Measurements from ENCODE around the gene APOBR. TPM values are rescaled to one million over a fixed set of nuclear protein-coding genes. Genes with fewer than 3 reads are reported as not detected.

APOBR gene
- total and polyA plus RNA-seq, 10 of the 15 experiments (the other 5 are each of a cell fraction or from before 2014, with no cell fraction given): 0.04 to 2.5 (median 0.54) TPM; not detected in 1

- TF ChIP-seq EP300 (IDR thresholded peaks at IDR 0.05; ENCODE audit: borderline replicate concordance in 1 of 2, control insufficient read depth in 1 of 2, low read depth in 2 of 2, low read length in 2 of 2): peak; percentile 66 to 74; a peak in 2 of 4 replicates
- 0 out of 2 replicates have a peak, but pooled peaks have one; percentile 16 for TF ChIP-seq TCF3 (IDR thresholded peaks at IDR 0.05; ENCODE audit: borderline replicate concordance, insufficient read depth, low read depth, low read length)
- no peak for TF ChIP-seq HCFC1 (IDR thresholded peaks at IDR 0.05; ENCODE audit: low read length)
- no peak for TF ChIP-seq CHD4 (IDR thresholded peaks at IDR 0.05)
- no peak for TF ChIP-seq HDAC2 (IDR thresholded peaks at IDR 0.05)
- no peak for TF ChIP-seq NFYA (IDR thresholded peaks at IDR 0.05; ENCODE audit: borderline replicate concordance, low read depth, low read length)
- TF ChIP-seq CHD1 (IDR thresholded peaks at IDR 0.05; ENCODE audit: low read depth, low read length): no peak
- TF ChIP-seq ZBTB40 (IDR thresholded peaks at IDR 0.05; ENCODE audit: borderline replicate concordance): no peak
- TF ChIP-seq NR2F1 (conservative IDR thresholded peaks at IDR 0.05): peak; percentile 95
- TF ChIP-seq ZBTB33 (IDR thresholded peaks at IDR 0.05): no peak
- no peak for TF ChIP-seq PKNOX1 (IDR thresholded peaks at IDR 0.05)
- no peak for TF ChIP-seq TCF12 (IDR thresholded peaks at IDR 0.05; ENCODE audit: low read depth, low read length)
- peak; percentile 77; the same call in 1 of the 2 replicates for TF ChIP-seq MLLT1 (IDR thresholded peaks at IDR 0.05)
- no peak for TF ChIP-seq ZNF622 (IDR thresholded peaks at IDR 0.05)
- no peak for TF ChIP-seq ZNF217 (IDR thresholded peaks at IDR 0.05)
Measured at GRCh38 chr16:28494121-28494851, at the start of gene APOBR (continued).

All from GM12878 (cell line).